ENCODE measurements around the gene MUC5AC.

Gene MUC5AC

GRCh38 chr11:1201395-1202153 lies 43.8 kb downstream of the MUC5AC start:
- no peak for TF ChIP-seq CTCF (IDR thresholded peaks at IDR 0.05; ENCODE audit: low read depth, low read length)
- no peak overlapping the region for H3K4me3 ChIP-seq (ENCODE audit: low read depth, low read length)

- TF ChIP-seq CTCF (IDR thresholded peaks at IDR 0.05; ENCODE audit: low read depth, low read length) = no peak
- H3K4me3 ChIP-seq (ENCODE audit: low read depth, low read length) = no peak overlapping the region
Measured at GRCh38 chr11:1202154-1202775, 44.5 kb downstream of the MUC5AC start.

- H3K4me3 ChIP-seq (ENCODE audit: low read depth, low read length) = no peak overlapping the region
- TF ChIP-seq CTCF (IDR thresholded peaks at IDR 0.05; ENCODE audit: low read depth, low read length) = peak; percentile 97
Measured at GRCh38 chr11:1202776-1203504, 45.2 kb downstream of the MUC5AC start.

- no peak for TF ChIP-seq CTCF (IDR thresholded peaks at IDR 0.05; ENCODE audit: low read depth, low read length)
- H3K4me3 ChIP-seq (ENCODE audit: low read depth, low read length) = no peak overlapping the region
Measured at GRCh38 chr11:1203505-1204271, 45.9 kb downstream of the MUC5AC start.

- H3K4me3 ChIP-seq (ENCODE audit: low read depth, low read length) = no peak overlapping the region
- TF ChIP-seq CTCF (IDR thresholded peaks at IDR 0.05; ENCODE audit: low read depth, low read length) = no peak
Measured at GRCh38 chr11:1204381-1205101, 46.8 kb downstream of the MUC5AC start.

- TF ChIP-seq CTCF (IDR thresholded peaks at IDR 0.05; ENCODE audit: low read depth, low read length) = no peak
- no peak overlapping the region for H3K4me3 ChIP-seq (ENCODE audit: low read depth, low read length)
Measured at GRCh38 chr11:1205121-1205986, 47.6 kb downstream of the MUC5AC start.
